ENCODE results near the gene RAB27A.
"Not testable (repeated sequence)": the region's sequence is repeated elsewhere in the genome, so short reads cannot be mapped to it uniquely, and the experiment has no call there.

The RAB27A gene

DNA sequence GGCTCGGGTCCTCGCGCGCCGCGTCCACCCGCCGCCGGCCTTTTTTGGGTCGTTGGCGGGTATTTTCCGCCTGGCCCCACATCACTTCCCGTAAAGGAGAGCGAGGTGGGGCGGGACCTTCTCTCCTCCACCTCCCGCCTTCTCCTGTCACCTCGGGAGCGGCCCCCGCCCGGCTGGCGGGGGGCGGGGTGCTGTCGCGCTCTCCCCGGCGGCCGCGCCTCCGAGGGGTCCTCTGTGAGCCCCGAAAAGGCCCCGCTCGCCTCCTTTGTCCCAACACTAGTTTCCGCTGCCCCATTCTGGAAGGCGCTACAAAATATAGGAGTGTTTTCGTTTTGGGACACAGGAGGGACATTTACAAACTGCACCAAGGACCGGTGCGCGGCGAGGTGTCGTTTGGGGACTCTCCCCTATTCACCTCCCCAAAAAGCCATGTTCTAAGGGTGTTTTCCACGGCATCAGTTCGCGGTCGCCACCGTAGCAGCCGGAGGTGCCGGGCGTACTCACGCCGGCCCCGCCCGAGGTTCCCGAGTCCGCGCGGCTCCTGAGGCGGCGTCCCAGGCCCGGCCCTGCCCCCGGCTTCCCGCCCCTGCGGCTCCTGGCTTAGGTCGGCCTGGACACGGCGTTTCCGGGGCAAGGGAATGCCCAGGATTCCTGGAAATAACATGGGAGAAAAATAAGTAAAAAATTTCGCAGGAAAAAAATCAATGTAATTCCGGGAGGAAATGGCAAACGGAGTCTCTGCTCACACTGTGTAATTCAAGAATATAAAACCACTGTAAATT, at the start of gene RAB27A:
Gene RAB27A (minus strand): TSS at position 68 of the 782 bp plus-strand sequence. CDS start 54,879 bp downstream, outside the sequence.
- DNase-seq: peak in 16 of 58 donors; percentile 0 to 50 (median 22)

DNA sequence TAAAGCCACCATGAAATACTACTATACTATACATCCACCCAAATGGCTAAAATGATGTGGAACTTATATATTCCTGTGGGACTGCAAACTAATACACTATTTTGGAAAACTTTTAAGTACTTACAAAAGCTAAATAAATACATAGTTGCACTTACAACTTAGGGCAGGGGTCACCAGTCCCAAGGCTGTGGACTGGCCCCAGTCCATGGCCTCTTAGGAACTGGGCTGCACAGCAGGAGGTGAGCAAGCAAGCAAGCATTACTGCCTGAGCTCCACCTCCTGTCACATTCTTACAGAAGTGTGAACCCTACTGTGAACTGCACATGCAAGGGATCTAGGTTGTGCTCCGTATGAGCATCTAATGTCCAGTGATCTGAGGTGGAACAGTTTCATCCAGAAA, 47.5 kb upstream of the RAB27A start:
- DNase-seq: no peak

DNA sequence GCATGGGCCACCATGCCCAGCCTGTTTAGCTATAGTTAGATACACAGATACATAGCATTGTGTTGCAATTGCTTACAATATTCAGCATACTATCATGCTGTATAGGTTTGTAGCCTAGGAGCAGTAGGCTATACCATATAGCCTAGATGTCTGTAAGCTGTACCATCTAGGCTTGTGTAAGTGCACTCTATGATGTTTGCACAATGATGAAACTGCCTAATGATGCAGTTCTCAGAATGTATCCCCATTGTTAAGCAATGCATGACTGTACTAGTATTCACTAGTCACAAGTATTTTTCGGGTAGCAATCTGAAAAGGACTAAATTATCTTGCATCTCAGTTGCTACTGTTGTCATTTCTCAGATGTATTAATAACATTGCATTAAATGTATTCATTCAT, 45.4 kb upstream of the RAB27A start:
- DNase-seq: no peak

DNA sequence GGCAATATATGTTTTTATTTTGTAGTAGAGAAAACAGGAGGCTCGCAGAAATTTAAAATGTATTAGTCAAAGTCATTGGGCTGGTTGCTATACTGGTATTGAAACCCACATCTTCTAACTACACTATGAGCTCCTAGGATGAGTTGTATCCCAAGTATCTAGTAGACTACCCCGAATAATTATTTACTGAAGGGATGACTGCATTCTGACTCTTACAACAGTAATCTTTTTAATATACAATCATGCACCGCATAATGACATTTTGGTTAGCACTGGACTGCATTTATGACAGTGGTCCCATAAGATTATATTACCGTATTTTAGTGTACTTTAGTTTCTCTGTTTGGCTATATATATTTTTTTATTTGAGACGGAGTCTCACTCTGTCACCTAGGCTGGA, 44.8 kb upstream of the RAB27A start:
- no peak for DNase-seq

DNA sequence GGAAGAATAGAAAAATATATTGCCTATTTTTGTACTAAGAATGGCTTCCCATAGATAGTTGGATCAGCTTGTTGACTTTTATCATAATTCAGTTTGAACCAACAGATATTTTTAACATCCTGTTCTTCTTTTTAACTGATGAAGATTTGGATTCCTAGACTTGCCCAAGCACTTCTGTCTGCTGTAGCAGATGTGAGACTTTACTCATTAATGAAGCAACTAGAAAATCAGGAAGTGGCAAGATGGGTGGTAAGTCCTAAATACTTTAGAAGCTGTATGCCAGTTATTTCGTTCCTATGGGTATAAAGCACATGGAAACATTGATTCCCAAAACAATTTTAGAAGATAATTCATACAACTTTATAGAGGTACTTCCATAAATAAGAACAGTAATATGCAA, 37.8 kb upstream of the RAB27A start:
- DNase-seq: no peak

DNA sequence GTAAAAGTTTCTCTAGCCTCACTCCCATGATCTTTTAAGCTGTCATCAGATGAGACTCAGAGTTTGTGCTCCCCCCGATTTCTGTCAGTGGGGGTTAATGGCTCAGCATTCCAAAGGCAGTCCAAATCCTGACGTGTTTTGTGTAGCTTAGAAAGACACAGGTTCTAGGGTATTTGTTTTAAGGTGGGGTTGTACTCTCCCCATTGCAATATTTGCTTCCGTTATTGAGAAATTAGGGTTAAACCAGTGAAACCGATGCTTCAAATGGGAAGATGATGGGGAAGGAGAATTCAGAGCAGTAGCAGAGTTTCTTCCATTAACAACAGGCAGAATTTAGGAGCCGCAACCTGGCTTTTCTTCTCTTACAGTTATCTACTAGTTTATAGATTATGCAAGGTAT, 32.9 kb upstream of the RAB27A start:
- no peak for DNase-seq

DNA sequence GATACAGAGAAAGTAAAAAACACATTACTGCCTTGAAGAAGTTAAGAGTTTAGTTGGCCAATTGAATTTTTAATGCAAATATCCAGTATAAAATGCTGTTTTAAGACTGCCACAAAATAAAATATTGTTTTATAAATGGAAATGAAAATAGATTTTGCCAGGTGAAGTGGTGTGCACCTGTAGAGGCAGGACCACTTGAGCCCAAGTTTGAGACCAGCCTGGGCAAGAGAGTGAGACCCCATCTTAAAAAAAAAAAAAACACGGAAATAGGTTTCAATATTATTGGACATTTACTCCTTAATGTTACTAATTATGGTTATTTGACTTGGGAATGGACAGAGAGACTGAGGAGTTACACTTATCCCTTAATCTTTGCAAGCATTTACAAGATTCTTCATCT, 31.4 kb upstream of the RAB27A start:
- DNase-seq: no peak

DNA sequence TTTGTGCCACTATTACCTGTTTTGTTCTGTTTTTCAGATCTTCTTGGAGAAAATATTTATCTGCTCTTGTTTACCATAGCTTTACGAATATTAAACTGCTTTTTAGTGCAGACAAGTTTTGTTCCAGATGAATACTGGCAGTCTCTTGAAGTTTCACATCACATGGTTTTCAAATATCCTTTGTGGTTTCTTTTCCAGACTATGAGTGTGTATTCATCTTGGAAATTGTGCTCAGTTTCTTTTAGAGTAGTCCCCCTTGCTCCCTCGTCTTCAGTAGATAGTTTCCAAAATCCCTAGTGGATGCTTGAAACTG, 30.6 kb upstream of the RAB27A start:
- peak in 1 of 58 donors; percentile 4 for DNase-seq

DNA sequence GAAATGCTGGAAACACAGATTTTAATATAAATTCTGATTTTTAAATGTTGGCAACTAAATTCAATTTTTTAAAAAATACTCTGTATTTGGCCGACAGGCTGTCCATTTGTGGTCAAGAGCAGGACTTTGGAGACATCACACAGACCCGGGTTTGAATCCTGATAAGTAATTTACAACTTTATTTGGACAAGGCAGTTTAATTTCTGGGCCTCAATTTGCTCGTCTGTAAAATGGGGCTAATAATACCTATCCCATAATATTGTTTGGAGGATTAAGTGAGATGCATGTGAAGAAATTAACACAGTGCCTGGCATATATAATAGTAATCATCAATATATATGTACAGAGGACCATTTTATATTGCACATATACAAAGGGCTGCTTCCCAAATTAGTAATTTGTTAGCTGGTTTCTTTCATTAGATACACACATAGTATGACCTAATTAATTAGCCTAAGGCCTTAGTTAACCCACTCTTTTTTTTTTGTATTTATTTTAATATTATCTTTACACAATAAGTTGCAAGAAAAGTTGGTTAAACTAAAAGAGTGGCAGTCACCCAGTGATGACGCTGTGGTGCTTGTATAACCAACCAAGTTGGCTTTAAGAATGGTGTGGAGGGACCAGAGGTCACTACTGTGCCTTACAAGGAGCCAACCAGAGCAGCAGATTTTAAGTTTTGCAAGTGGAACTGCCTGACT, 30.1 kb upstream of the RAB27A start:
- DNase-seq: no peak

DNA sequence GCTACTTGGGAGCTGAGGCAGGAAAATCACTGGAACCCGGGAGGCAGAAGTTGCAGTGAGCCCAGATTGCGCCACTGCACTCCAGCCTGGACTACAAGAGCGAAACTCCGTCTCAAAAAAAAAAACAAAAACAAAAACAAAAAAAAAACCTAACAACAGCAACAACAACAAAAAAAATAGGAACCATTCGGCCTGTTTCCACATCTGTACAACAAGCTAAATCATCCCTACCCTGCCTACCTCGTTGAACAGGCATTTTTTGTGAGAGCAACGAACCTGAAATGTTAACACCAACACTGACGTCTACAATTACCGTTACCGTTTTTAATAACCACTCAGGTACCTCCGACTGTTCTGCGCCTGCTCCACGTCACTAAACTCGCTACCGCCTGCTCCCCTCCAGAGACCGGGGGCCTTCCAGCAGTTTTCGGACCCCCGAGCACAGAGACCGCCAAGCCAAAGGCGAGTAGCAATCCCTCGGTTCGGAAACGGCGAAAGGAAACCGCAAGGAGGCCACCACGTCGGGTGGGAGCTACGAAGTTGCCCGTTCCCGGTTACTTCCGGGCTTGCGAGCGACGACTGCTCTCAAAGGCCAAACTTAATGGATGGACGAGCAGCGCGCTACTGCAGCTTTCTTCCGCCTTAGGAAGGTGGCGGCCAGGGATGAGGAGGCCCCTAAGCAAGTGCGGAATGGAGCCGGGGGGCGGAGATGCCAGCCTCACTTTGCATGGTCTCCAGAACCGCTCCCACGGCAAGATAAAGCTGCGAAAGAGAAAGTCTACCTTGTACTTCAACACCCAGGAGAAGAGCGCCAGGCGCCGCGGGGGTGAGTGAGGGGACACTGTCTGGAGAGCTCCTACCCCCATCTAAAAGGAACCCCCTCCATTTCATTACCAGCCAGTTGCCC, 29.2 kb upstream of the RAB27A start, which contains the start of the genes PIGB and PIGBOS1:
Gene PIGB (plus strand): TSS at position 635 of the 907 bp plus-strand sequence. CDS start 29 bp downstream, at position 664.
Gene PIGBOS1 (minus strand): TSS at position 536 of the 907 bp plus-strand sequence. CDS start 1,331 bp downstream, outside the sequence.
- peak in 57 of 58 donors; percentile 36 to 87 (median 73) for DNase-seq

DNA sequence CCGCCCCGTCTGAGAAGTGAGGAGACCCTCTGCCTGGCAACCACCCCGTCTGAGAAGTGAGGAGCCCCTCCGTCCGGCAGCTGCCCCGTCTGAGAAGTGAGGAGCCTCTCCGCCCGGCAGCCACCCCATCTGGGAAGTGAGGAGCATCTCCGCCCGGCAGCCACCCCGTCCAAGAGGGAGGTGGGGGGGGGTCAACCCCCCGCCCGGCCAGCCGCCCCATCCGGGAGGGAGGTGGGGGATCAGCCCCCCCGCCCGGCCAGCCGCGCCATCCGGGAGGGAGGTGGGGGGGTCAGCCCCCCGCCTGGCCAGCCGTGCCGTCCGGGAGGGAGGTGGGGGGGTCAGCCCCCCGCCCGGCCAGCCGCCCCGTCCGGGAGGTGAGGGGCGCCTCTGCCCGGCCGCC, 13.2 kb upstream of the RAB27A start:
- DNase-seq: not testable (repeated sequence)

DNA sequence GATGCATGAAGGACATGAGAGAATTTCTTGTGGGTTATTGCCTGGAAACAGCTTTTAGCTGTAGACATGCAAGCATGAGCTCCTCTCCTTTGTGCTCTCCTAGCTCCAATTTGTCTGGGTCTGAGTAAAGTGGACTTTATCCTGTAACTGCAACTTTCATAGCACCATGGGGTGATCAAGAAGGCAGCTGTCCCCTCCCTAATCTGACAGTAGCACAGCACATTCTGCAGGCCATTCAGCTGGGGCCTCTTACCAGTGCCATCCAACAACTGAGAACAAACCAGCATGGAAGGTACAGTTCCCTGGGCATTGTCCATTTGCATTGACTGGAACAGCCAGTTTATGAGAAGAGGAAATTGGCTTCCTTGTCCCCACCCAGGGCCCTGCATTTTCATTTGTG, 7.7 kb upstream of the RAB27A start:
- no peak for DNase-seq

DNA sequence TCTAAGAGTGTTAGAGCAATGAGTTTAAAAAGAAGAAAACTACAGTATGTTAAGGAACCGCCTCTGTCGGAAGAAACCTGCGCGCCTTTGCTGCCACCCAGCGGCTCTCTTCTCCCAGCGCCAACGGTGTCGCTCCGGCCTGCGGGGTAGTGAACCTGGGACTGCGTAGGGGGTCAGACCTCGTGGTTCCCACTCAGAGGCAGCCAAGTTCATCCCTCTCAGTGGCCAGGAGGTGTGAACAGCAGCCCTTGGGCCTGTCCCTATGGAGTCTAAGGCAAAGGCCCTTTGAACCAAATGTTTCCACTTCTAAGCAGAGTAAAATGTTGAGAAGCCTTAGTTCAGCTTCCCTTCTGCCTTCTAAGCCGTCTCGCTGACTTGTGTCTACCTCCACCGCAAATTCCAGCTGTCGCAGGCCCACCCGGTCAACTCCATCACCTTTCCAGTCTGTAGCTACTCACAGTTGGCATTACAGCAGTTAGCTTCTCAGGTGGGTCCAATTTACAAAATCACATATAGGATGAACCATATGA, 980 bp upstream of the RAB27A start:
- peak in 56 of 58 donors; percentile 2 to 85 (median 53) for DNase-seq

DNA sequence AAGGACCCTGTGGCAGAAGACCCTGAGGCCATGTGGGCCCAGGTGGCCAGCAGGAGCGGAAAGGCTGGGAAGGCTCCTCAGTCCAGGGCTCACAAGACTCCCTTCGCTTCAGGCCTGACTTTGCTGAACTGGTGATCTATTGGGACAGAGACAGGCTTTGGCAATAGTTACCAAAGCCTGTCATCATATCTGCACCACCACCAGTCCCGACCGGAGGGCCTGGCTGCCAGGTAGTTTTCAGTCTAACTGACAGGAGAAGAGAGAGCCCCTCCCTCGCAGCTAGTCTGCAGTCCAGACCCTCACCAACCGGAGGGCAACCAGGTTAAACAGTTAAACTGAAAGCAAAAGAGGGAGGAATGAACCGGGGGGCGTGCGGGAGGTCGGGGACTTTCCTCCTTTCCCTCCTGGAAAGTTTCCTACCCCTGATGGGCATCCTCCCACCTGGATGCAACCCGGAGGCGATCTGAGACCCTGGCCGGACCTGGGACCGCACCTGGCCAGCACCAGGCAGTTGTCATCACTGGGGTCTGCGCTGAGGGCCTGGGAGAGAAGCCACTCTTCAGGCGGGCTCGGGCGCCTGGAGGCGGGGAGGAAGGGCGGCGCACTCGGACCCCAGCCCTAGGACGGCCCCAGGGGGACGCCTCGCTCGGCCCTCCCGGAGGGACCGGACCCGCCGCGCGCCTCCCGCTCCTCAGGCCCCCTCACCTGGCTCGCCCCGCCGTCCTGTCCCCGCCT, 435 bp downstream of the RAB27A start:
- peak in 4 of 58 donors; percentile 0 to 50 (median 4) for DNase-seq

DNA sequence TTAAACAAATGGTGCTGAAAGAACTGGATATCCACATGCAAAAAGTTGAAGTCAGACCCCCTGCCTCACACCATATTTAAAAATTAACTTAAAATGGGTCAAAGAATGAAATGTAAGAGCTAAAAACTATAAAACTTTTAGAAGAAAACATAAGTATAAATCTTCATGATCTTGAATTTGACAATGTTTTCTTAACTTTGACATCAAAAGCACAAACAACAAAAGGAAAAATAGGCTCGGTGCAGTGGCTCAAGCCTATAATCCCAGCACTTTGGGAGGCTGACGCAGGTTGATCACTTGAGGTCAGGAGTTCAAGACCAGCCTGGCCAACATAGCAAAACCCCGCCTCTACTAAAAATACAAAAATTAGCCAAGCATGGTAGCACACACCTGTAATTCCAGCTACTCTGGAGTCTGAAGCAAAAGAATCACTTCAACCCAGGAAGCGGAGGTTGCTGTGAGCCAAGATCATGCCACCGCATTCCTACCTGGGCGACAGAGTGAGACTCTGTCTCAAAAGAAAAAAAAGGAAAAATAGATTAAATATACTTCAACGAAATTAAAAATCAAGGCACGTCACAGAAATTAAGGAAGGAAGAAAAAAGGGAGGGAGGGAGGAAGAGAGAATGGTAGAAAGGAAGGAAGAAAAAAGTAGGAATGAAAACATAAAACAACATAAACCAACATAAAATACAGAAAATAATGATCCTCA, 1.5 kb downstream of the RAB27A start:
- DNase-seq: no peak

DNA sequence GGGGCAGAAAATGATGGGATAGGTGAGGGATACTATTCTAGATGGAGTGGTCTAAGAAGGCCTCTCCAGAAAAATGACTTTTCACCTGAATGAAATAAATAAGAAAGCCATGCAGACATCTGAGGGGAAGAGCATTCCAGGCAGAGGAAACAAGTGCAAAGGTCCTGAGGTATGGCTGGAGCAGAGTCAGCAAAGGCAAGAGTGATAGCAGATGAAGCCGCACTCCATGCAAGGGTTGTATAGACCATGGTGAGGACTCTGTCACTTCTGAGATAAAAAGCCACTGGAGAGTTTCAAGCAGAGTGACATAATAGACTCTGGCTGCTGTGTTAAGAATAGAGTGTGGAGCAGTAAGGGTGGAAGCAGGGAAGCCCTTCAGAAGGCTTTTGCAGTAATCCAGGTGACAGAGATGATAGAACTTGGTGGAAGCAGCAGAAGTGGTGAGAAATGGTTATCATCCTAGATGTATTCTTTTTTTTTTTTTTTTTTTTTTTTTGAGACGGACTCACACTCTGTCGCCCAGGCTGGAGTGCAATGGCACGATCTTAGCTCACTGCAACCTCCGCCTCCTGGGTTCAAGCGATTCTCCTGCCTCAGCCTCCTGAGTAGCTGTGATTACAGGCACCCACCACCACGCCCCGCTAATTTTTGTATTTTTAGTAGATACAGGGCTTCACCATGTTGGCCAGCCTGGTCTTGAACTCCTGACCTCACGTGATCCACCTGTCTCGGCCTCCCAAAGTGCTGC, 3.0 kb downstream of the RAB27A start:
- not testable (repeated sequence) for DNase-seq

DNA sequence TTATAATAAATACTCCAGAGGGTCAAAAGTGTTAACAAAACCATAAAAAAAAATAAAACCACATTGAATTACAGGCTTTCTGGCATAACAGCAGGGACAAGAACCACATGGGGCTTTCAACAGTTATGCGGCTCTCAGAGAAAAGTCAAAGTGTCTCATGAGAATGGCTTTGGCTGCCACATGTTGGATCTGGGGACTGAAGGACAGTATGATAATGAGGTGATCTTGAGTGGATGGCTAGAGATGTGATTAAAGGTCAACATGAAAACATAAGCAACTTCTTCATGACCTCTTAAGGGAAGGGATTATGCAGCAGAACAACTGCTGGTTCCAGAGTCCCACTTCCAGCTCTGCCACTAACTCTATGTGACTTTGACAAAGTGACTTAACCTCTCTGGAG, 5.2 kb downstream of the RAB27A start:
- DNase-seq: no peak

DNA sequence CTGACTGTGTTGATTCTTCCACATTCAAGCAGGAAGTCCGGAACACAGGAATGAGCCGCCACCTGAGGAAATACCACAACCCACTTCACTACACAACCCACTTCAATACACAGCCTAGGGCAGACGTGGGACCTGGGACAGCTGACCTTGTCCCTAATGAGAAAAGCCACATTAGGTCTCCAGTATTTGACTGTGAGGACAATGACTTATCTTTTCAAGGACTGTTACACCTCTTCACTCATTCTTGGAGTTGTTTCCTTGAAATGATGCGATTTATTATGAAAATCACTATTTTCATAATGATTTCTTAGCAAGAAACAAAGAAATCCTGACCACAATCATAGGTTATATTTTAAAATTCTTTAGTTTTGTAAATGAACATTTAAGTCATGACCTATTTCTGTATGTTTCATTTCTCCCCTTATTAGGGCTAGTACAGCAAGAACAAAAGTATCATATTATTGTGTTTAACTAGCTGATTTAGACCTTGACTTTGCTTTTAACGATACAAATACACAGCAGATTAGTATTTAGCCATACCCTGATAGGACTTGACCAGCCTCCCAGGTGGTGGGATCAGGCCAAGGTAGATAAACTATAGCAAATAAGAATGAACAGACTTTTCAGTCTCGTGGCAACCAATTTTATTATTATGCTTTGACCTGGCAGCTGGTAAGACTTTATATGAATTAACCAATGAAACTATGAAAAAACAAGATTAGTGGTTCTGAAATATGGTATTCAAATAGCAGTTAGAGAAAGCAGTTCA, 6.0 kb downstream of the RAB27A start:
- no peak for DNase-seq
